Stomach (tissue), 4 donors: ENCODE results near the gene FTH1.

Source experiments
- CTCF ChIP-seq, 7 experiments: fragments of 450-650 bp in 4 of 7; fragments of 200-600 bp in 3 of 7; sonication (generic) in 3 of 7; IDR thresholded peaks; one replicate each; pipeline ENCODE4 v1.5.1; 2016 to 2019; ENCODE audit warnings: antibody characterized with exemption in 7 of 7, control low read depth in 2 of 7, mild to moderate bottlenecking in 1 of 7
- EP300 ChIP-seq: sonication (generic); formaldehyde crosslinking; IDR thresholded peaks from one replicate; pipeline ENCODE4 v1.6.1; 2017; ENCODE audit warnings: antibody characterized with exemption
- POLR2A ChIP-seq, 4 donors: fragments of 450-650 bp; IDR thresholded peaks; one replicate each; pipeline ENCODE4 v1.6.1; 2016; ENCODE audit warnings: antibody characterized with exemption in 4 of 4, control low read depth in 2 of 4, mild to moderate bottlenecking in 1 of 4, moderate library complexity in 1 of 4

GRCh38 chr11:62012832-62013461 is 45.5 kb upstream of the FTH1 start:
- no peak for TF ChIP-seq POLR2A (IDR thresholded peaks at IDR 0.05)
- no peak for TF ChIP-seq CTCF (IDR thresholded peaks at IDR 0.05)
- TF ChIP-seq EP300: no peak
